HCT116 (cell line): ENCODE results near the gene UBXN11.
A peak's percentile ranks its signal among the peaks of the same experiment; 100 is the strongest.

Experiments
- CEBPB ChIP-seq: IDR thresholded peaks from 2 replicates; pipeline ENCODE4 v1.6.1; 2012; ENCODE audit warnings: low read depth
- EZH2 ChIP-seq: fragments of 200-600 bp; sonication (generic); IDR thresholded peaks from 2 replicates; pipeline ENCODE4 v1.6.1; 2017; ENCODE audit warnings: antibody characterized with exemption, mixed run types
- EZH2phosphoT487 ChIP-seq: fragments of 200-600 bp; IDR thresholded peaks from 2 replicates; pipeline ENCODE4 v1.6.1; 2018; ENCODE audit warnings: antibody characterized with exemption, borderline replicate concordance
- POLR2A ChIP-seq: IDR thresholded peaks from 2 replicates; pipeline ENCODE4 v1.7.0; 2011; ENCODE audit warnings: borderline replicate concordance; ENCODE audit not compliant: insufficient read depth, insufficient read length; ENCODE audit errors: extremely low read depth
- ZFX ChIP-seq: fragments of 450-650 bp; IDR thresholded peaks from 2 replicates; pipeline ENCODE4 v1.6.1; 2017
- TF ChIP-seq, protein P1 (sequence below), 3 experiments: fragments of 200-600 bp in 1 of 3; sonication (generic) in 1 of 3; IDR thresholded peaks in 2 of 3; conservative IDR thresholded peaks in 1 of 3; 2 replicates each; pipeline ENCODE4 v1.5.1; 2012 to 2017; ENCODE audit warnings: low read depth in 2 of 3, low read length in 2 of 3, antibody characterized with exemption in 1 of 3, borderline replicate concordance in 1 of 3, control low read depth in 1 of 3, mild to moderate bottlenecking in 1 of 3, mixed read lengths in 1 of 3, mixed run types in 1 of 3, moderate library complexity in 1 of 3; ENCODE audit not compliant: insufficient read depth in 1 of 3
- TF ChIP-seq, protein P2 (sequence below): IDR thresholded peaks from 2 replicates; pipeline ENCODE4 v1.6.1; 2012

DNA sequence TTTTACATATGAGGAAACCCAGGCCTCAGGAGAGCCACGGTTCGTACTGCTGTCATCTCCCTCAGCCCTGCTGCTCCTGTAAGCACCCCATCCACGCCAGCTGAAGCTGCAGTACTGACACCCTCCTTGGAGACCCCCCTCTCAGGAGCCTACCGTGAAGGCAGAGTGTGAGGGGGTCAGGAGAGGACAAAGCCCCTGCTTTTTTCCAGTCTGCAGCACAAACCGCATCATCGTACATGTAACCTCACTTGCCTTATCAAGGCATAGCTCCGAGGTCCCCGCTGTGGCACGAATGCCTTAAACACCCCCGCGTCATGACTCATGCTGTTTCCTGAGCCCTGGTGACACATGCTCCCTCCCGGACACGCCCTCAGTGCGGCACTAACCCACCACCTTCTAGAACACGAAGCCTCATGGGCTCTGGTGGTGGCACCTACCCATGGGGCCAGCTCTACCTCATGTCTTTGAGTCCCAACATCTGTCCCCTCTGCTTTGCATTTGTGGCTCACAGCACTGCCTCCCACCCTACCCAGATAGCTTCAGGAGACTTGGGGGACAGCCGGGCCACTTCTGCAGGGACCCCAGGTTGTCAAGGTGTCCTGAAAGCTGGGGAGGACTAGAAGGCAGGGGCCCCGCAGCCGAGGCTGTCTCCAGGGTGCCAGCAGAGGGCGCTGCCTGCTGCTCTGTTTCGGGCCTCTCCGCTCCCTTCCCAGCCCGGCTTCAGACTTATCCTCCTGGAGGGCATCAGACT, 21.7 kb downstream of the UBXN11 start:
- TF ChIP-seq EZH2phosphoT487 (no peak), ZFX (no peak), POLR2A (no peak), EZH2 (no peak), CEBPB (no peak)
- TF ChIP-seq, protein P1, sequence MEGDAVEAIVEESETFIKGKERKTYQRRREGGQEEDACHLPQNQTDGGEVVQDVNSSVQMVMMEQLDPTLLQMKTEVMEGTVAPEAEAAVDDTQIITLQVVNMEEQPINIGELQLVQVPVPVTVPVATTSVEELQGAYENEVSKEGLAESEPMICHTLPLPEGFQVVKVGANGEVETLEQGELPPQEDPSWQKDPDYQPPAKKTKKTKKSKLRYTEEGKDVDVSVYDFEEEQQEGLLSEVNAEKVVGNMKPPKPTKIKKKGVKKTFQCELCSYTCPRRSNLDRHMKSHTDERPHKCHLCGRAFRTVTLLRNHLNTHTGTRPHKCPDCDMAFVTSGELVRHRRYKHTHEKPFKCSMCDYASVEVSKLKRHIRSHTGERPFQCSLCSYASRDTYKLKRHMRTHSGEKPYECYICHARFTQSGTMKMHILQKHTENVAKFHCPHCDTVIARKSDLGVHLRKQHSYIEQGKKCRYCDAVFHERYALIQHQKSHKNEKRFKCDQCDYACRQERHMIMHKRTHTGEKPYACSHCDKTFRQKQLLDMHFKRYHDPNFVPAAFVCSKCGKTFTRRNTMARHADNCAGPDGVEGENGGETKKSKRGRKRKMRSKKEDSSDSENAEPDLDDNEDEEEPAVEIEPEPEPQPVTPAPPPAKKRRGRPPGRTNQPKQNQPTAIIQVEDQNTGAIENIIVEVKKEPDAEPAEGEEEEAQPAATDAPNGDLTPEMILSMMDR (IDR thresholded peaks at IDR 0.05 in 2 of 3, conservative IDR thresholded peaks at IDR 0.05 in 1 of 3; ENCODE audit: borderline replicate concordance in 1 of 3, insufficient read depth in 1 of 3, low read depth in 2 of 3, low read length in 2 of 3): peak in 2 of 3 experiments; percentile 87; a peak in 4 of 6 replicates
- TF ChIP-seq, protein P2, sequence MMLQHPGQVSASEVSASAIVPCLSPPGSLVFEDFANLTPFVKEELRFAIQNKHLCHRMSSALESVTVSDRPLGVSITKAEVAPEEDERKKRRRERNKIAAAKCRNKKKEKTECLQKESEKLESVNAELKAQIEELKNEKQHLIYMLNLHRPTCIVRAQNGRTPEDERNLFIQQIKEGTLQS: no peak
